CD4-positive, alpha-beta T cell (primary cell): ENCODE measurements around the gene CPAMD8. TPM values are rescaled to one million over a fixed set of nuclear protein-coding genes. Genes with fewer than 3 reads are reported as not detected.

Source experiments
- ATAC-seq: fragments of 200-7000 bp; cut with Tn5 transposase; one replicate; pipeline ENCODE4 v1.10.0; 2022; ENCODE audit warnings: mild to moderate bottlenecking; ENCODE audit not compliant: poor library complexity
- CTCF ChIA-PET: fragments of 350-600 bp; sonication (Branson Sonifier 250); formaldehyde crosslinking; loops from one replicate; lab custom pipeline; 2021; ENCODE audit warnings: antibody characterized with exemption, inconsistent platforms; lab: Charles Lee
- POLR2A ChIA-PET: fragments of 350-600 bp; sonication (Branson Sonifier 250); formaldehyde crosslinking; loops from one replicate; lab custom pipeline; 2021; ENCODE audit warnings: antibody characterized with exemption, inconsistent platforms; lab: Charles Lee
- DNase-seq, 14 experiments: peaks; one replicate each; pipeline ENCODE4 v3.0.0-alpha.2; 2013 to 2020; ENCODE audit warnings: mixed read lengths in 2 of 14
- H3K27ac ChIP-seq, 2 donors: one replicate each; pipeline versions ENCODE4 v1.5.1 to v1.7.0; 2013; ENCODE audit warnings: low read length in 2 of 2, low read depth in 1 of 2, mild to moderate bottlenecking in 1 of 2
- H3K27me3 ChIP-seq, 2 experiments: 1 replicate in 1 of 2; 2 replicates in 1 of 2; pipeline versions ENCODE4 v1.6.1 to v1.7.0; 2013; ENCODE audit warnings: low read length in 2 of 2, control low read depth in 1 of 2, mild to moderate bottlenecking in 1 of 2, moderate library complexity in 1 of 2; ENCODE audit not compliant: insufficient read depth in 2 of 2, control insufficient read depth in 1 of 2
- H3K36me3 ChIP-seq: one replicate; pipeline ENCODE4 v1.6.1; 2013; ENCODE audit warnings: low read length, control low read depth; ENCODE audit not compliant: insufficient read depth
- H3K4me1 ChIP-seq: one replicate; pipeline ENCODE4 v1.6.1; 2013; ENCODE audit warnings: low read length, control low read depth; ENCODE audit not compliant: insufficient read depth
- H3K4me3 ChIP-seq: one replicate; pipeline ENCODE4 v1.5.1; 2013; ENCODE audit warnings: mild to moderate bottlenecking, low read length, moderate library complexity
- H3K9me3 ChIP-seq, 2 experiments: 1 replicate in 1 of 2; 2 replicates in 1 of 2; pipeline versions ENCODE4 v1.6.1 to v1.7.0; 2013; ENCODE audit warnings: low read length in 2 of 2, mild to moderate bottlenecking in 2 of 2, control low read depth in 1 of 2, moderate library complexity in 1 of 2; ENCODE audit not compliant: control insufficient read depth in 1 of 2, insufficient read depth in 1 of 2
- H3K27ac Mint-ChIP-seq: one replicate; pipeline ENCODE4 v1.8.0; 2020; ENCODE audit warnings: mixed read lengths
- H3K27me3 Mint-ChIP-seq: one replicate; pipeline ENCODE4 v1.8.0; 2021; ENCODE audit warnings: mixed read lengths
- H3K36me3 Mint-ChIP-seq: one replicate; pipeline ENCODE4 v1.8.0; 2021; ENCODE audit warnings: low read depth, mixed read lengths
- H3K4me1 Mint-ChIP-seq: one replicate; pipeline ENCODE4 v1.8.0; 2021; ENCODE audit warnings: low read depth, mixed read lengths
- H3K4me3 Mint-ChIP-seq: one replicate; pipeline ENCODE4 v1.8.0; 2020; ENCODE audit warnings: mild to moderate bottlenecking, mixed read lengths
- H3K9me3 Mint-ChIP-seq: one replicate; pipeline ENCODE4 v1.8.0; 2020; ENCODE audit warnings: mixed read lengths
- intact Hi-C, 2 experiments: fragments of 100-400 bp; cut with DNase I in 1 of 2; cut with micrococcal nuclease in 1 of 2; formaldehyde crosslinking; loops; one replicate each; pipeline versions ENCODE4 v1.15.1 to v1.9.0; 2023 to 2025; cut with DNase I, micrococcal nuclease
- total RNA-seq, 174 experiments: library from RNA in 2 of 174; stranded (reverse) in 2 of 174; gene quantifications; one replicate each; pipeline ENCODE4 v1.2.3 and lab custom pipeline; 2021 to 2026
- TF ChIP-seq, protein P1 (sequence below): fragments of 200-600 bp; IDR thresholded peaks from one replicate; pipeline ENCODE4 v1.8.0; 2022; ENCODE audit warnings: antibody characterized with exemption, mild to moderate bottlenecking

CPAMD8 gene
- total RNA-seq, 2 experiments from 2014 or later, result 0.05 to 0.34 TPM

DNA sequence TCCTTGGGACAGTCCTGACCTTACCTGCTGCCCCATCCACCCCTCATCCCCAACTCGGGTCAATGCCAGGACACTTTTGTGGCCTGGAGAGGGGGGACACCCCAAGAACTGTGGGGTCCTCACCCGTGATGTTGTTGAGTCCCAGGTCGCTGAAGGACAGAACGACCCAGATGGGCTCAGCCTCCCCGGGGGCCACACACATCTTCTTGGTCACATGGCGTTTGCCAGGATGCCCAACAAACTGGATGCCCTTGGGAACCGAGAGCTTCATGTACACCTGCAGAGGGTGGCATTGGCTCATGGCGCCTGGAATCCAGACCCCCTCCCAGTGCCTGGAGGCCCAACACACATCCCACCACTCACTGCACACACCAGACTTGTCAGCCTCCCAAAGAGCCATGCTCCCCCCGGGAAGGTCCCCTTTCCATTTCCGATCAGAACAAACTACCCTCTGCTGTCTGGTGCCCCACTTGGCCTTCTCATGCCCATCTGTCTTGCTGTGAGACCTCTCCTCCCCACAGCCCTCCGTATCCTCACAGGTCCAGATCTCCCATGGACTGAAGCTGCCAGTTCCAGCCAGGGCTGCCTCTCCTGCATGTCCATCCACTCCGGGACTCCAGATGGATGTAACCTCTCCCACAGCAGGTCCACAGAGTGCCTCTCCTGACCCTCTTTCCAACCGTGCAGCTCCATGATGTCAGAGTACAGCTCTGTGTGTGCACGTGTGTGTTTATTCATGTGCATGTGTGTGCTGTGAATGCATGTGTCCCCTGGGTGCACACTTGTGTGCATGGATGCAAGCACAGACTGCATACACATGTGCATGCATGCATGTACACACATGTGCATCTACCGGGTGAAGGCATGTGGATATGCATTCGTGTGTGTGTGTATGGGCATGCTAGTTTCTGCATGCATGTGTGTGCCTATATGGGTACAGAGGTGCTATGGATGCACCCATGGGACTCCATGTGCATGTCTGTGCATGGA, 79.4 kb downstream of the CPAMD8 start:
- TF ChIP-seq, protein P1, sequence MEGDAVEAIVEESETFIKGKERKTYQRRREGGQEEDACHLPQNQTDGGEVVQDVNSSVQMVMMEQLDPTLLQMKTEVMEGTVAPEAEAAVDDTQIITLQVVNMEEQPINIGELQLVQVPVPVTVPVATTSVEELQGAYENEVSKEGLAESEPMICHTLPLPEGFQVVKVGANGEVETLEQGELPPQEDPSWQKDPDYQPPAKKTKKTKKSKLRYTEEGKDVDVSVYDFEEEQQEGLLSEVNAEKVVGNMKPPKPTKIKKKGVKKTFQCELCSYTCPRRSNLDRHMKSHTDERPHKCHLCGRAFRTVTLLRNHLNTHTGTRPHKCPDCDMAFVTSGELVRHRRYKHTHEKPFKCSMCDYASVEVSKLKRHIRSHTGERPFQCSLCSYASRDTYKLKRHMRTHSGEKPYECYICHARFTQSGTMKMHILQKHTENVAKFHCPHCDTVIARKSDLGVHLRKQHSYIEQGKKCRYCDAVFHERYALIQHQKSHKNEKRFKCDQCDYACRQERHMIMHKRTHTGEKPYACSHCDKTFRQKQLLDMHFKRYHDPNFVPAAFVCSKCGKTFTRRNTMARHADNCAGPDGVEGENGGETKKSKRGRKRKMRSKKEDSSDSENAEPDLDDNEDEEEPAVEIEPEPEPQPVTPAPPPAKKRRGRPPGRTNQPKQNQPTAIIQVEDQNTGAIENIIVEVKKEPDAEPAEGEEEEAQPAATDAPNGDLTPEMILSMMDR, result no peak
- Histone ChIP-seq H3K4me3 (no peak overlapping the region), H3K9me3 (peaks cover 0 to 6% of the 10 kb centered on the region in 2 experiments), H3K4me1 (no peaks in the 10 kb centered on the region), H3K27ac (no peak overlapping the region), H3K27me3 (no peaks in the 10 kb centered on the region), H3K36me3 (no peaks in the 10 kb centered on the region)
- no peak for ATAC-seq
- no peak for DNase-seq
- ChIA-PET CTCF (no interaction called here), POLR2A (no interaction called here)
- Mint-ChIP-seq H3K27me3 (peaks cover 15% of the 10 kb centered on the region), H3K36me3 (no peaks in the 10 kb centered on the region), H3K4me1 (no peaks in the 10 kb centered on the region), H3K27ac (no peak overlapping the region), H3K9me3 (no peaks in the 10 kb centered on the region), H3K4me3 (no peak overlapping the region)
- intact Hi-C loops, result no loop called here

DNA sequence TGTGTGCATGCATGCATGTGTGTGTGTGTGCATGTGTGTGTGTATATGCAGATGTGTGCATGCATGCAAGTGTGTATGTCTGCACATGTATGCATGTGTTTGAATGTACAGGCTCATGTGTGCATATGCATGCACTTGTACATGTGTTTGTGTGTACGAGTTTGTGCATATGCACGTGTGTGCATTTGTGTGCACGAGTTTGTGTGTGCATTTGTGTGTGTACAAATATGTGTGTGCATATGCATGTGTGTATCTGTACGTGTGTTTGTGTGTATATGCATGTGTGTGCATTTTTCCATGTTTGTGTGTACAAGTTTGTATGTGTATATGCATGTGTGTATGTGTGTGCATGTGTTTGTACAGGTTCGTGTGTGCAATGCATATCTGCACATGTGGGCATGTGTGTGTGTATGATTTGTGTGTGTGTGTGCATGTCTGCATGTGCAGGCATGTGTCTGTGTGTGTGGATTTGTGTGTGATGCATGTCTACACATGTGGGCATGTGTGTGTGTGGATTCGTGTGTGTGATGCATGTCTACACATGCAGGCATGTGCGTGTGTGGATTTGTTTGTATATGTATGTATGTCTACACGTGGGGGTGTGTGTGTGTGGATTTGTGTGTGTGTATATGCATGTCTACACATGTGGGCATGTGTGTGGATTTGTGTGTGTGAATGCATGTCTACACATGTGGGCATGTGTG, 80.7 kb downstream of the CPAMD8 start:
- Histone ChIP-seq H3K27ac (no peak overlapping the region), H3K27me3 (no peaks in the 10 kb centered on the region), H3K9me3 (no peaks in the 10 kb centered on the region), H3K4me1 (no peaks in the 10 kb centered on the region), H3K4me3 (no peak overlapping the region), H3K36me3 (no peaks in the 10 kb centered on the region)
- no peak for DNase-seq
- TF ChIP-seq, protein P1, result no peak
- H3K27me3 Mint-ChIP-seq, result peaks cover 10% of the 10 kb centered on the region
- H3K36me3 Mint-ChIP-seq, result no peaks in the 10 kb centered on the region
- no peaks in the 10 kb centered on the region for H3K9me3 Mint-ChIP-seq
- no peak overlapping the region for H3K4me3 Mint-ChIP-seq
- ChIA-PET CTCF (no interaction called here), POLR2A (no interaction called here)
- ATAC-seq, result no peak
- H3K4me1 Mint-ChIP-seq, result no peaks in the 10 kb centered on the region
- intact Hi-C loops, result no loop called here
- H3K27ac Mint-ChIP-seq, result no peak overlapping the region

DNA sequence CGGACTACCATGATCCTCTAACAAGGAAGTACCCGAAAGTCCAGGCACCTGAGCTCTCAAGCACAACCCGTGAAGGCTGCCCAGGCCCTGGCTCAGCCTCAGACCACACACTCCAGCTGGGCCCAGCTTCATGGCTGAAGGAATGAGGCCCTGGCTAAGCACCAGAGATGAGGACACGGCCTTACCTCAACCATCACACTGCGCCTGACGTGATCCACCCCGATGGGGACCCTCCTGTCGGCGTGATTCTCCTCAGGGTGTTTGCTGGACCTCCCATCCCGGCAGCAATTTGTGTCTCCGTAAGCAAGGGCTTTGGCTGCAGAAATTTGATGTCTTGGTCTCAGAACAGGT, 81.3 kb downstream of the CPAMD8 start:
- no peak for ATAC-seq
- H3K36me3 Mint-ChIP-seq, result no peaks in the 10 kb centered on the region
- no peaks in the 10 kb centered on the region for H3K9me3 Mint-ChIP-seq
- no peak overlapping the region for H3K4me3 Mint-ChIP-seq
- TF ChIP-seq, protein P1, result no peak
- CTCF ChIA-PET, result no interaction called here
- Histone ChIP-seq H3K27me3 (no peaks in the 10 kb centered on the region), H3K4me1 (no peaks in the 10 kb centered on the region), H3K27ac (no peak overlapping the region), H3K4me3 (no peak overlapping the region), H3K36me3 (no peaks in the 10 kb centered on the region), H3K9me3 (no peaks in the 10 kb centered on the region)
- intact Hi-C loops, result no loop called here
- no peak for DNase-seq
- no peaks in the 10 kb centered on the region for H3K4me1 Mint-ChIP-seq
- H3K27ac Mint-ChIP-seq, result no peak overlapping the region
- H3K27me3 Mint-ChIP-seq, result peaks cover 10% of the 10 kb centered on the region
- POLR2A ChIA-PET, result no interaction called here
